ENCODE results near the gene GPS1.
A peak's percentile ranks its signal among the peaks of the same experiment; 100 is the strongest.

The GPS1 gene

GRCh38 chr17:82048571-82048971, 3.1 kb upstream of the GPS1 start:
- TF ChIP-seq CTCF (IDR thresholded peaks at IDR 0.05) = no peak
- no peak for DNase-seq (ENCODE audit: low spot score)

GRCh38 chr17:82049106-82049505, 2.6 kb upstream of the GPS1 start:
- no peak for TF ChIP-seq CTCF (IDR thresholded peaks at IDR 0.05)
- no peak overlapping the region for H3K27ac ChIP-seq
- no peak for DNase-seq (ENCODE audit: low spot score)
- no peak overlapping the region for H3K4me3 ChIP-seq

More at GRCh38 chr17:82048571-82048971, 3.1 kb upstream of the GPS1 start:
- no peak overlapping the region for H3K4me3 ChIP-seq
- H3K27ac ChIP-seq = no peak overlapping the region

GRCh38 chr17:82049521-82049971, 2.2 kb upstream of the GPS1 start:
- Histone ChIP-seq H3K4me3 (no peak overlapping the region), H3K27ac (no peak overlapping the region)
- TF ChIP-seq CTCF (IDR thresholded peaks at IDR 0.05) = no peak
- DNase-seq (ENCODE audit: low spot score) = no peak

- no peak for DNase-seq (ENCODE audit: low spot score)
- Histone ChIP-seq H3K27ac (no peak overlapping the region), H3K4me3 (peak overlapping the region; percentile 100)
- no peak for TF ChIP-seq CTCF (IDR thresholded peaks at IDR 0.05)
Measured at GRCh38 chr17:82050152-82050760, 1.4 kb upstream of the GPS1 start.

DNA sequence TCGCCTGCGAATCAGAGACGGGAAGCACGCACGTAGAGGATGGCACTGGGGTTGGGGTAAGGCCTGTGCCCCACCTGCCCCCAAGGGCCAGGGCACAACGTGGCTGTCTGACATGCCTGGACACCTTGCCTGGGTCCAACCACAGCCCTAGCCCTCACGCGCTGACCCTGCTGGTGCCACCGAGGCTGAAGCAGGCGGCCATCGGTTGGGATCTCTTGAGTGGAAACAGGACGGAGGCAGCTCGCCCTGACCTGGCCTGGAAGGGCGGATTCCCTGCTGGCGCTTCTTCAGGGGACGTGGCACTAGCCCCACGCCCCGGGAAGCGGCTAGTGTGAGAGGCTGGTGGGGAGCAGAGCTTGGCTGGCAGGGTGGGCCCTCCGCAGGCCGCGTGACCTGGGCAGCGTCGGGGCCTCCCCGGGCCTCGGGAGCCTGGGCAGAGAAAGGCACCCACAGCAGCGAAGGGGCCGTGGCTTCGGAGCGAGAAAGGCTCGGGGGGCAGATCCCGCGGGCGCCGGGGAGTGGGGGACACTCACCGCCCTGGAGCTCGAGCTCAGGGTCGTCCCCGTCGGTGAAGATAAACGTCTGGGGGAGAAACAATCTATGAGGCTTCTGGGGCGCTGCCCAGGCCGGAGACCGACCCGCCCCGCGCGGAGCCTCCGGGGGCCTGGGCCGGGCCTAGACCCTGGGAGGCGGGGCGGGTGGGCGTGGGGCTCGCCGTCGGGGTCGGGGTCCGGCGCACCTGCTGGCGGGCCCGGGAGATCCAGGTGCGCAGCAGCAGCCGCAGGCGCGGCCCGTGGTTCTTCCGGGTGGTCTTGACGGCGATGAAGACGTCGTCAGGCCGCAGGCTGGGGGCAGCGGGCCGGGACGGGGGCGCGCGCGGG, 697 bp upstream of the GPS1 start:
- Histone ChIP-seq H3K27ac (peak overlapping the region; percentile 16 to 89), H3K4me3 (peak overlapping the region; percentile 100)
- TF ChIP-seq CTCF (IDR thresholded peaks at IDR 0.05) = no peak
- DNase-seq (ENCODE audit: low spot score) = no peak

DNA sequence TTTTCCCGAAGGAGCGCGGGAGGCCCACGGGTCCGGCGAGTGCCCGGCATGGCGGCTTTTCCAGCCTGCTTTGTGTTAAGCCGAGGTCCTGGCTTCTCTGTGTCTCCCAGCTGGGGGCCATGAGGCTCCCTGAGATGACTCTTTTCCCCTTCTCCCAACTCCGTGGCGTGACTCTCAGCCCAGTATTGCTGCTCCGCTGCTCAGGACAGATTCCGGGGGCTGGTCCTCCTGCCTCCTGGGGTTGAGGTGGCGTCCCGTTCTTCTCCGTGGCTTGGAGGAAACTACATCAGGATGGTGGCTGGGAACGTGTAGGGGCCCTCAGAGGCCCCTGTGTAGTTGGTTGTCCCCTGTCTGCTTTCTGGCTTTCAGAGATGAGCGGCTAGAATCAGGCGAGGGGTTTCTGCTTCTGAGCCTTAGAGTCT, 951 bp downstream of the GPS1 start:
- TF ChIP-seq CTCF (IDR thresholded peaks at IDR 0.05) = no peak
- no peak overlapping the region for H3K27ac ChIP-seq
- peak overlapping the region; percentile 100 for H3K4me3 ChIP-seq
- DNase-seq (ENCODE audit: low spot score) = no peak

Measured in coronary artery (tissue), 2 donors.